Trophoblast cell (in vitro differentiated cells and primary cell): Measurements from ENCODE around the gene ASCL4.

Experiments
- DNase-seq, 2 donors: peaks; one replicate each; pipeline ENCODE4 v3.0.0-alpha.2; 2016
- H2AFZ ChIP-seq: 2 replicates; pipeline ENCODE4 v1.6.1; 2013; ENCODE audit warnings: low read length, moderate library complexity, mild to moderate bottlenecking; ENCODE audit not compliant: insufficient read depth, poor library complexity
- H2AK5ac ChIP-seq: 2 replicates; pipeline ENCODE4 v1.6.1; 2013; ENCODE audit warnings: mild to moderate bottlenecking, low read length
- H2BK120ac ChIP-seq: 2 replicates; pipeline ENCODE4 v1.6.1; 2013; ENCODE audit warnings: low read length, mild to moderate bottlenecking, moderate library complexity; ENCODE audit not compliant: insufficient read depth, poor library complexity
- H2BK12ac ChIP-seq: 2 replicates; pipeline ENCODE4 v1.6.1; 2013; ENCODE audit warnings: mild to moderate bottlenecking, low read length, moderate library complexity
- H2BK5ac ChIP-seq: 2 replicates; pipeline ENCODE4 v1.6.1; 2013; ENCODE audit warnings: low read length, low read depth, moderate library complexity, mild to moderate bottlenecking; ENCODE audit not compliant: poor library complexity
- H3K14ac ChIP-seq: 2 replicates; pipeline ENCODE4 v1.6.1; 2013; ENCODE audit warnings: mild to moderate bottlenecking, low read length
- H3K18ac ChIP-seq: 2 replicates; pipeline ENCODE4 v1.6.1; 2013; ENCODE audit warnings: mild to moderate bottlenecking, low read length
- H3K23ac ChIP-seq: 2 replicates; pipeline ENCODE4 v1.6.1; 2013; ENCODE audit warnings: low read length
- H3K27ac ChIP-seq: 2 replicates; pipeline ENCODE4 v1.5.1; 2013; ENCODE audit warnings: low read depth, mild to moderate bottlenecking, inconsistent platforms, low read length, moderate library complexity
- H3K27me3 ChIP-seq: 2 replicates; pipeline ENCODE4 v1.6.1; 2013; ENCODE audit warnings: inconsistent platforms, mild to moderate bottlenecking, low read length, moderate library complexity; ENCODE audit not compliant: insufficient read depth
- H3K36me3 ChIP-seq, 2 experiments: 1 replicate in 1 of 2; 2 replicates in 1 of 2; pipeline ENCODE4 v1.6.1; 2013; ENCODE audit warnings: low read length in 2 of 2, mild to moderate bottlenecking in 2 of 2, moderate library complexity in 1 of 2; ENCODE audit not compliant: insufficient read depth in 2 of 2, control insufficient read depth in 1 of 2
- H3K4ac ChIP-seq: 2 replicates; pipeline ENCODE4 v1.6.1; 2013; ENCODE audit warnings: low read depth, mild to moderate bottlenecking, low read length, moderate library complexity
- H3K4me1 ChIP-seq, 2 experiments: 1 replicate in 1 of 2; 2 replicates in 1 of 2; pipeline ENCODE4 v1.6.1; 2013; ENCODE audit warnings: low read length in 2 of 2, mild to moderate bottlenecking in 2 of 2, moderate library complexity in 1 of 2; ENCODE audit not compliant: insufficient read depth in 2 of 2, control insufficient read depth in 1 of 2
- H3K4me2 ChIP-seq: 2 replicates; pipeline ENCODE4 v1.6.1; 2013; ENCODE audit warnings: inconsistent platforms, mild to moderate bottlenecking, low read length, moderate library complexity
- H3K4me3 ChIP-seq: 2 replicates; pipeline ENCODE4 v1.5.1; 2013; ENCODE audit warnings: mild to moderate bottlenecking, low read depth, low read length, inconsistent platforms
- H3K79me1 ChIP-seq: one replicate; pipeline ENCODE4 v1.6.1; 2013; ENCODE audit warnings: low read length
- H3K79me2 ChIP-seq: 2 replicates; pipeline ENCODE4 v1.6.1; 2013; ENCODE audit warnings: low read length, mild to moderate bottlenecking; ENCODE audit not compliant: control insufficient read depth, insufficient read depth, poor library complexity
- H3K9ac ChIP-seq: 2 replicates; pipeline ENCODE4 v1.6.1; 2013; ENCODE audit warnings: mild to moderate bottlenecking, low read length
- H3K9me3 ChIP-seq: 2 replicates; pipeline ENCODE4 v1.6.1; 2013; ENCODE audit warnings: low read depth, mild to moderate bottlenecking, control low read depth, inconsistent platforms, low read length; ENCODE audit not compliant: insufficient read depth
- H4K12ac ChIP-seq: 2 replicates; pipeline ENCODE4 v1.6.1; 2013; ENCODE audit warnings: low read depth, mild to moderate bottlenecking, low read length, moderate library complexity
- H4K8ac ChIP-seq: 2 replicates; pipeline ENCODE4 v1.6.1; 2013; ENCODE audit warnings: low read depth, mild to moderate bottlenecking, low read length, moderate library complexity
- H4K91ac ChIP-seq: one replicate; pipeline ENCODE4 v1.6.1; 2013; ENCODE audit warnings: low read depth, mild to moderate bottlenecking, low read length, moderate library complexity
- WGBS: extraction: QIAGEN DNeasy Blood & Tissue Kit; methylation state at CpG from one replicate; pipeline ENCODE4 v1.1.7; 2013; ENCODE audit warnings: missing lambda C conversion rate; ENCODE audit not compliant: insufficient read length, insufficient coverage; ENCODE audit errors: extremely low coverage; 5-methylcytosine and 5-hydroxymethylcytosine counted together

Gene ASCL4

GRCh38 chr12:107760207-107760808 is 14.2 kb upstream of the ASCL4 start:
- Histone ChIP-seq H4K91ac (peak overlapping the region; percentile 89), H4K8ac (peak overlapping the region; percentile 96), H3K4me1 (peaks cover 7 to 8% of the 10 kb centered on the region in 2 experiments), H3K23ac (no peak overlapping the region), H3K27ac (no peak overlapping the region), H2AK5ac (peak overlapping the region; percentile 53), H3K27me3 (no peaks in the 10 kb centered on the region), H3K36me3 (peaks cover 11 to 12% of the 10 kb centered on the region in 2 experiments), H2BK12ac (peak overlapping the region; percentile 17), H3K18ac (peak overlapping the region; percentile 87), H3K9me3 (no peaks in the 10 kb centered on the region), H3K4me3 (peak overlapping the region; percentile 92), H3K14ac (peak overlapping the region; percentile 88), H2AFZ (peak overlapping the region; percentile 88), H2BK5ac (peak overlapping the region; percentile 38), H4K12ac (peak overlapping the region; percentile 92), H3K79me2 (peaks cover 12% of the 10 kb centered on the region), H3K79me1 (peaks cover 9% of the 10 kb centered on the region), H3K4ac (peak overlapping the region; percentile 97), H2BK120ac (no peak overlapping the region), H3K9ac (peak overlapping the region; percentile 94), H3K4me2 (peak overlapping the region; percentile 97)
- peak in 1 of 2 donors; percentile 18 for DNase-seq
- WGBS: no CpG with 5 or more reads among the region's 30 CpGs

- no peak within 1 kb of the TSS for H3K23ac ChIP-seq
- H3K36me3 ChIP-seq: peaks cover 7 to 8% of the 10 kb centered on the region in 2 experiments
- H4K12ac ChIP-seq: peak within 1 kb of the TSS; percentile 92
- H3K27me3 ChIP-seq: no peaks in the 10 kb centered on the region
- DNase-seq: peak; percentile 95 to 99
- peaks cover 12% of the 10 kb centered on the region for H3K79me2 ChIP-seq
- no peaks in the 10 kb centered on the region for H3K9me3 ChIP-seq
- peak within 1 kb of the TSS; percentile 97 for H2AFZ ChIP-seq
- WGBS: no CpG with 5 or more reads among the region's 83 CpGs
- H3K27ac ChIP-seq: no peak within 1 kb of the TSS
- H3K4me1 ChIP-seq: peaks cover 7 to 8% of the 10 kb centered on the region in 2 experiments
- H2BK5ac ChIP-seq: peak within 1 kb of the TSS; percentile 57
- peak within 1 kb of the TSS; percentile 97 for H3K4me2 ChIP-seq
- peak within 1 kb of the TSS; percentile 59 for H2BK120ac ChIP-seq
- peak within 1 kb of the TSS; percentile 88 for H3K14ac ChIP-seq
- H4K8ac ChIP-seq: peak within 1 kb of the TSS; percentile 96
- H3K4me3 ChIP-seq: peak within 1 kb of the TSS; percentile 92
- peaks cover 9% of the 10 kb centered on the region for H3K79me1 ChIP-seq
- H3K4ac ChIP-seq: peak within 1 kb of the TSS; percentile 97
- H4K91ac ChIP-seq: peak within 1 kb of the TSS; percentile 89
- H3K9ac ChIP-seq: peak within 1 kb of the TSS; percentile 94
- peak within 1 kb of the TSS; percentile 53 for H2AK5ac ChIP-seq
- peak within 1 kb of the TSS; percentile 17 for H2BK12ac ChIP-seq
- peak within 1 kb of the TSS; percentile 87 for H3K18ac ChIP-seq
Measured at GRCh38 chr12:107760809-107761501, 13.5 kb upstream of the ASCL4 start, which contains the start of gene PRDM4. PRDM4 (minus strand) TSS chr12:107761137; CDS start chr12:107760515, 622 bp downstream.

GRCh38 chr12:107761502-107761904 is 13.0 kb upstream of the ASCL4 start:
- peaks cover 7 to 8% of the 10 kb centered on the region in 2 experiments for H3K4me1 ChIP-seq
- H3K23ac ChIP-seq: no peak overlapping the region
- H4K12ac ChIP-seq: peak overlapping the region; percentile 74
- WGBS: no CpG with 5 or more reads among the region's 12 CpGs
- H3K27me3 ChIP-seq: no peaks in the 10 kb centered on the region
- H3K4ac ChIP-seq: no peak overlapping the region
- no peaks in the 10 kb centered on the region for H3K9me3 ChIP-seq
- peaks cover 9% of the 10 kb centered on the region for H3K79me1 ChIP-seq
- no peak overlapping the region for H2BK12ac ChIP-seq
- H2AFZ ChIP-seq: peak overlapping the region; percentile 97
- H2BK5ac ChIP-seq: no peak overlapping the region
- peak overlapping the region; percentile 45 for H3K9ac ChIP-seq
- H3K79me2 ChIP-seq: peaks cover 12% of the 10 kb centered on the region
- peak overlapping the region; percentile 87 for H3K4me2 ChIP-seq
- H4K91ac ChIP-seq: no peak overlapping the region
- no peak overlapping the region for H3K27ac ChIP-seq
- no peak overlapping the region for H3K18ac ChIP-seq
- H2BK120ac ChIP-seq: no peak overlapping the region
- no peak overlapping the region for H2AK5ac ChIP-seq
- DNase-seq: peak in 1 of 2 donors; percentile 39
- peak overlapping the region; percentile 81 for H4K8ac ChIP-seq
- peaks cover 3 to 6% of the 10 kb centered on the region in 2 experiments for H3K36me3 ChIP-seq
- H3K14ac ChIP-seq: peak overlapping the region; percentile 9
- peak overlapping the region; percentile 52 for H3K4me3 ChIP-seq

- no peak for DNase-seq
- no peak overlapping the region for H2BK12ac ChIP-seq
- H3K4ac ChIP-seq: no peak overlapping the region
- H3K9me3 ChIP-seq: no peaks in the 10 kb centered on the region
- H3K23ac ChIP-seq: no peak overlapping the region
- no peak overlapping the region for H3K9ac ChIP-seq
- H3K79me1 ChIP-seq: peaks cover 9% of the 10 kb centered on the region
- no peak overlapping the region for H4K91ac ChIP-seq
- H3K4me2 ChIP-seq: no peak overlapping the region
- no CpG with 5 or more reads among the region's 1 CpG for WGBS
- H3K27ac ChIP-seq: no peak overlapping the region
- H4K8ac ChIP-seq: no peak overlapping the region
- peaks cover 12% of the 10 kb centered on the region for H3K79me2 ChIP-seq
- H3K18ac ChIP-seq: no peak overlapping the region
- no peak overlapping the region for H2BK5ac ChIP-seq
- no peak overlapping the region for H4K12ac ChIP-seq
- H3K4me3 ChIP-seq: no peak overlapping the region
- no peak overlapping the region for H2BK120ac ChIP-seq
- peaks cover 0 to 4% of the 10 kb centered on the region in 2 experiments for H3K36me3 ChIP-seq
- no peak overlapping the region for H2AK5ac ChIP-seq
- no peak overlapping the region for H3K14ac ChIP-seq
- H2AFZ ChIP-seq: no peak overlapping the region
- no peaks in the 10 kb centered on the region for H3K27me3 ChIP-seq
- peaks cover 10 to 12% of the 10 kb centered on the region in 2 experiments for H3K4me1 ChIP-seq
Measured at GRCh38 chr12:107762874-107763273, 11.6 kb upstream of the ASCL4 start.
